ENCODE results near the gene CABCOCO1.

CABCOCO1 gene

GRCh38 chr10:61784354-61785133 lies 121.8 kb downstream of the CABCOCO1 start:
- no peak for DNase-seq (ENCODE audit: low read depth, low spot score)

GRCh38 chr10:61785473-61786105 lies 122.9 kb downstream of the CABCOCO1 start:
- DNase-seq (ENCODE audit: low read depth, low spot score): no peak

GRCh38 chr10:61786728-61787127 lies 124.0 kb downstream of the CABCOCO1 start:
- DNase-seq (ENCODE audit: low read depth, low spot score): no peak

GRCh38 chr10:61787170-61787569 lies 124.4 kb downstream of the CABCOCO1 start:
- DNase-seq (ENCODE audit: low read depth, low spot score): no peak

- no peak for DNase-seq (ENCODE audit: low read depth, low spot score)
Measured at GRCh38 chr10:61789031-61789430, 126.3 kb downstream of the CABCOCO1 start.

GRCh38 chr10:61791216-61791615 lies 128.5 kb downstream of the CABCOCO1 start:
- no peak for DNase-seq (ENCODE audit: low read depth, low spot score)

GRCh38 chr10:61792097-61792716 lies 129.5 kb downstream of the CABCOCO1 start:
- DNase-seq (ENCODE audit: low read depth, low spot score): no peak

GRCh38 chr10:61792921-61793320 lies 130.2 kb downstream of the CABCOCO1 start:
- no peak for DNase-seq (ENCODE audit: low read depth, low spot score)

GRCh38 chr10:61793760-61794703 lies 131.3 kb downstream of the CABCOCO1 start:
- DNase-seq (ENCODE audit: low read depth, low spot score): no peak

- DNase-seq (ENCODE audit: low read depth, low spot score): no peak
Measured at GRCh38 chr10:61795147-61795546, 132.4 kb downstream of the CABCOCO1 start.

- no peak for DNase-seq (ENCODE audit: low read depth, low spot score)
Measured at GRCh38 chr10:61795551-61795950, 132.8 kb downstream of the CABCOCO1 start.

- DNase-seq (ENCODE audit: low read depth, low spot score): no peak
Measured at GRCh38 chr10:61796785-61797184, 134.1 kb downstream of the CABCOCO1 start.

GRCh38 chr10:61797304-61798153 lies 134.8 kb downstream of the CABCOCO1 start:
- no peak for DNase-seq (ENCODE audit: low read depth, low spot score)

- DNase-seq (ENCODE audit: low read depth, low spot score): no peak
Measured at GRCh38 chr10:61798713-61799112, 136.0 kb downstream of the CABCOCO1 start.

- no peak for DNase-seq (ENCODE audit: low read depth, low spot score)
Measured at GRCh38 chr10:61801484-61801883, 138.8 kb downstream of the CABCOCO1 start.

GRCh38 chr10:61803269-61803668 lies 140.5 kb downstream of the CABCOCO1 start:
- no peak for DNase-seq (ENCODE audit: low read depth, low spot score)

- DNase-seq (ENCODE audit: low read depth, low spot score): no peak
Measured at GRCh38 chr10:61804414-61804813, 141.7 kb downstream of the CABCOCO1 start.

GRCh38 chr10:61805091-61805490 lies 142.4 kb downstream of the CABCOCO1 start:
- no peak for DNase-seq (ENCODE audit: low read depth, low spot score)

- DNase-seq (ENCODE audit: low read depth, low spot score): no peak
Measured at GRCh38 chr10:61810263-61810662, 147.5 kb downstream of the CABCOCO1 start.

- DNase-seq (ENCODE audit: low read depth, low spot score): no peak
Measured at GRCh38 chr10:61812052-61812721, 149.5 kb downstream of the CABCOCO1 start.
